ENCODE data around the gene TXNDC17. TPM values are rescaled to one million over a fixed set of nuclear protein-coding genes. Genes with fewer than 3 reads are reported as not detected.

TXNDC17 gene
- total and polyA plus RNA-seq, 2 of the 13 experiments (the other 11 are each of a cell fraction or from before 2014, with no cell fraction given), result 188 to 266 TPM

- TF ChIP-seq, protein P1, sequence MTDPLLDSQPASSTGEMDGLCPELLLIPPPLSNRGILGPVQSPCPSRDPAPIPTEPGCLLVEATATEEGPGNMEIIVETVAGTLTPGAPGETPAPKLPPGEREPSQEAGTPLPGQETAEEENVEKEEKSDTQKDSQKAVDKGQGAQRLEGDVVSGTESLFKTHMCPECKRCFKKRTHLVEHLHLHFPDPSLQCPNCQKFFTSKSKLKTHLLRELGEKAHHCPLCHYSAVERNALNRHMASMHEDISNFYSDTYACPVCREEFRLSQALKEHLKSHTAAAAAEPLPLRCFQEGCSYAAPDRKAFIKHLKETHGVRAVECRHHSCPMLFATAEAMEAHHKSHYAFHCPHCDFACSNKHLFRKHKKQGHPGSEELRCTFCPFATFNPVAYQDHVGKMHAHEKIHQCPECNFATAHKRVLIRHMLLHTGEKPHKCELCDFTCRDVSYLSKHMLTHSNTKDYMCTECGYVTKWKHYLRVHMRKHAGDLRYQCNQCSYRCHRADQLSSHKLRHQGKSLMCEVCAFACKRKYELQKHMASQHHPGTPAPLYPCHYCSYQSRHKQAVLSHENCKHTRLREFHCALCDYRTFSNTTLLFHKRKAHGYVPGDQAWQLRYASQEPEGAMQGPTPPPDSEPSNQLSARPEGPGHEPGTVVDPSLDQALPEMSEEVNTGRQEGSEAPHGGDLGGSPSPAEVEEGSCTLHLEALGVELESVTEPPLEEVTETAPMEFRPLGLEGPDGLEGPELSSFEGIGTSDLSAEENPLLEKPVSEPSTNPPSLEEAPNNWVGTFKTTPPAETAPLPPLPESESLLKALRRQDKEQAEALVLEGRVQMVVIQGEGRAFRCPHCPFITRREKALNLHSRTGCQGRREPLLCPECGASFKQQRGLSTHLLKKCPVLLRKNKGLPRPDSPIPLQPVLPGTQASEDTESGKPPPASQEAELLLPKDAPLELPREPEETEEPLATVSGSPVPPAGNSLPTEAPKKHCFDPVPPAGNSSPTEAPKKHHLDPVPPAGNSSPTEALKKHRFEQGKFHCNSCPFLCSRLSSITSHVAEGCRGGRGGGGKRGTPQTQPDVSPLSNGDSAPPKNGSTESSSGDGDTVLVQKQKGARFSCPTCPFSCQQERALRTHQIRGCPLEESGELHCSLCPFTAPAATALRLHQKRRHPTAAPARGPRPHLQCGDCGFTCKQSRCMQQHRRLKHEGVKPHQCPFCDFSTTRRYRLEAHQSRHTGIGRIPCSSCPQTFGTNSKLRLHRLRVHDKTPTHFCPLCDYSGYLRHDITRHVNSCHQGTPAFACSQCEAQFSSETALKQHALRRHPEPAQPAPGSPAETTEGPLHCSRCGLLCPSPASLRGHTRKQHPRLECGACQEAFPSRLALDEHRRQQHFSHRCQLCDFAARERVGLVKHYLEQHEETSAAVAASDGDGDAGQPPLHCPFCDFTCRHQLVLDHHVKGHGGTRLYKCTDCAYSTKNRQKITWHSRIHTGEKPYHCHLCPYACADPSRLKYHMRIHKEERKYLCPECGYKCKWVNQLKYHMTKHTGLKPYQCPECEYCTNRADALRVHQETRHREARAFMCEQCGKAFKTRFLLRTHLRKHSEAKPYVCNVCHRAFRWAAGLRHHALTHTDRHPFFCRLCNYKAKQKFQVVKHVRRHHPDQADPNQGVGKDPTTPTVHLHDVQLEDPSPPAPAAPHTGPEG (CRISPR knock-in tag; IDR thresholded peaks at IDR 0.05), result 0 out of 2 replicates have a peak, but pooled peaks have one; percentile 36
- TF ChIP-seq ZNF614 (CRISPR knock-in tag; IDR thresholded peaks at IDR 0.05; ENCODE audit: borderline replicate concordance) (no peak), NFKB2 (CRISPR knock-in tag; IDR thresholded peaks at IDR 0.05; ENCODE audit: borderline replicate concordance) (no peak), ZNF260 (CRISPR knock-in tag; IDR thresholded peaks at IDR 0.05; ENCODE audit: borderline replicate concordance, low read depth) (no peak), GATA4 (IDR thresholded peaks at IDR 0.05; ENCODE audit: borderline replicate concordance, low read depth) (no peak), POGZ (CRISPR knock-in tag; IDR thresholded peaks at IDR 0.05) (no peak), FOSL2 (CRISPR knock-in tag; IDR thresholded peaks at IDR 0.05) (no peak), ZFP36L2 (CRISPR knock-in tag; IDR thresholded peaks at IDR 0.05) (no peak), ZFP90 (CRISPR knock-in tag; IDR thresholded peaks at IDR 0.05; ENCODE audit: borderline replicate concordance) (0 out of 2 replicates have a peak, but pooled peaks have one; percentile 12), ZBTB7A (CRISPR knock-in tag; IDR thresholded peaks at IDR 0.05) (no peak), IKZF4 (CRISPR knock-in tag; IDR thresholded peaks at IDR 0.05; ENCODE audit: borderline replicate concordance, low read depth, not compliant biosample characterization) (no peak), ZNF367 (CRISPR knock-in tag; IDR thresholded peaks at IDR 0.05; ENCODE audit: borderline replicate concordance) (no peak), CREM (IDR thresholded peaks at IDR 0.05) (no peak), CREM (CRISPR knock-in tag; IDR thresholded peaks at IDR 0.05) (no peak), ZNF232 (CRISPR knock-in tag; IDR thresholded peaks at IDR 0.05; ENCODE audit: borderline replicate concordance) (no peak), TGIF2 (CRISPR knock-in tag; IDR thresholded peaks at IDR 0.05) (no peak), NAIF1 (CRISPR knock-in tag; IDR thresholded peaks at IDR 0.05; ENCODE audit: borderline replicate concordance) (no peak), SMC3 (IDR thresholded peaks at IDR 0.05; ENCODE audit: low read length) (no peak), ZNF564 (CRISPR knock-in tag; IDR thresholded peaks at IDR 0.05) (no peak), ZNF124 (CRISPR knock-in tag; IDR thresholded peaks at IDR 0.05) (no peak), JDP2 (CRISPR knock-in tag; IDR thresholded peaks at IDR 0.05; ENCODE audit: borderline replicate concordance) (no peak)
- TF ChIP-seq, protein P2, sequence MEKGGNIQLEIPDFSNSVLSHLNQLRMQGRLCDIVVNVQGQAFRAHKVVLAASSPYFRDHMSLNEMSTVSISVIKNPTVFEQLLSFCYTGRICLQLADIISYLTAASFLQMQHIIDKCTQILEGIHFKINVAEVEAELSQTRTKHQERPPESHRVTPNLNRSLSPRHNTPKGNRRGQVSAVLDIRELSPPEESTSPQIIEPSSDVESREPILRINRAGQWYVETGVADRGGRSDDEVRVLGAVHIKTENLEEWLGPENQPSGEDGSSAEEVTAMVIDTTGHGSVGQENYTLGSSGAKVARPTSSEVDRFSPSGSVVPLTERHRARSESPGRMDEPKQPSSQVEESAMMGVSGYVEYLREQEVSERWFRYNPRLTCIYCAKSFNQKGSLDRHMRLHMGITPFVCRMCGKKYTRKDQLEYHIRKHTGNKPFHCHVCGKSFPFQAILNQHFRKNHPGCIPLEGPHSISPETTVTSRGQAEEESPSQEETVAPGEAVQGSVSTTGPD (CRISPR knock-in tag; IDR thresholded peaks at IDR 0.05), result no peak
- TF ChIP-seq, protein P3, sequence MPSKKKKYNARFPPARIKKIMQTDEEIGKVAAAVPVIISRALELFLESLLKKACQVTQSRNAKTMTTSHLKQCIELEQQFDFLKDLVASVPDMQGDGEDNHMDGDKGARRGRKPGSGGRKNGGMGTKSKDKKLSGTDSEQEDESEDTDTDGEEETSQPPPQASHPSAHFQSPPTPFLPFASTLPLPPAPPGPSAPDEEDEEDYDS (CRISPR knock-in tag; IDR thresholded peaks at IDR 0.05), result no peak
Observed at GRCh38 chr17:6639586-6640535, 999 bp upstream of the TXNDC17 start (continued).

Measured in HepG2 (cell line).